Stimulated activated CD4-positive, alpha-beta T cell treated with anti-CD3 and anti-CD28 coated beads, Interleukin-12 subunit alpha, Interleukin-12 subunit beta, amount 100 ng/mL, for 24 hours (primary cell): ENCODE measurements around the gene YIPF6.
"Not testable (repeated sequence)": the region's sequence is repeated elsewhere in the genome, so short reads cannot be mapped to it uniquely, and the experiment has no call there.

Source experiments
- DNase-seq, 2 experiments: peaks; one replicate each; pipeline ENCODE4 v3.0.0-alpha.2; 2020; ENCODE audit warnings: low read depth in 2 of 2

The YIPF6 gene

GRCh38 chrX:68506649-68507048, 7.8 kb downstream of the YIPF6 start:
- DNase-seq: no peak

DNA sequence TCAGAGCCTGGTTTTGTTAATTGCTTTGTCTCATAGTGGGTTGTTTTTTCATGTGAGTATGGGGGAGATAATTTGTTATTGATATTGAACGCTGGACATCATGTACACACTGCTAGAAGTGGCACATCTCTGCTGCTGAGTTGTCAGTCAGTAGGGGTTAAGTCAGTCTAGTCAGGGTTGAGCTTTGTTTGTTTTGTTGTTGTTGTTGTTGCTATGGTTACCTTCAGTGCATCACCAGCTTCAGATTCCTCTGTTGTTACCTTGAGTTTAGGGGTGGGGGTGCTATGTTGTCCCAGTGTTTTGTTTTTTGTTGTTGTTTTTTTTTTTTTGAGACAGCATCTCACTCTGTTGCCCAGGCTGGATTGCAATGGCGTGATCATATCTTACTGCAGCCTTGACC, 9.9 kb downstream of the YIPF6 start:
- no peak for DNase-seq

- DNase-seq: no peak
These were observed 12.4 kb downstream of the YIPF6 start for GRCh38 chrX:68511255-68511654.

- not testable (repeated sequence) for DNase-seq
These were observed 25.8 kb downstream of the YIPF6 start for GRCh38 chrX:68524680-68525079.

- no peak for DNase-seq
These were observed 34.1 kb downstream of the YIPF6 start for GRCh38 chrX:68532831-68533533.

- DNase-seq: no peak
These were observed 34.8 kb downstream of the YIPF6 start for GRCh38 chrX:68533656-68534055.

DNA sequence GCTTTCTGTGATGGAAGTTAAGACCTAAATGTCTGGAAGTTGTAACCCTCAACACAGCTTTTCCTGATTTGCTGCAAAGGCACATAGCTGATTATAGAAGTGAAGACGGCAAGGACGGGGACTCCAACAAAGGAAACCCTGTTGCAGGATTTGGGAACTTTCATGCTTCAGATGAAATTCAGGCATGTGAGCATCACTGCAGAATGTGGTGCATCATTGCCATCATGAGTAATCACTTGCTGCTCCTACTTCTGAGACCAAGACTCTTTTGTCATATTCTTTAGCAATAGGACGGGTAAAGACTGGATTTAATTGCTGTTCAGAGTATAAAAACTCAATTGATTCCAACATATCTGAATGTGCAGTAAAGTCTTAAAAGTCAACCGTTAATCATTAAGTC, 35.8 kb downstream of the YIPF6 start:
- DNase-seq: no peak

GRCh38 chrX:68536429-68536828, 37.6 kb downstream of the YIPF6 start:
- no peak for DNase-seq

- DNase-seq: no peak
These were observed 38.0 kb downstream of the YIPF6 start for GRCh38 chrX:68536884-68537283.

GRCh38 chrX:68550193-68550592, 51.3 kb downstream of the YIPF6 start:
- no peak for DNase-seq

- no peak for DNase-seq
These were observed 57.2 kb downstream of the YIPF6 start for GRCh38 chrX:68556036-68556435.

DNA sequence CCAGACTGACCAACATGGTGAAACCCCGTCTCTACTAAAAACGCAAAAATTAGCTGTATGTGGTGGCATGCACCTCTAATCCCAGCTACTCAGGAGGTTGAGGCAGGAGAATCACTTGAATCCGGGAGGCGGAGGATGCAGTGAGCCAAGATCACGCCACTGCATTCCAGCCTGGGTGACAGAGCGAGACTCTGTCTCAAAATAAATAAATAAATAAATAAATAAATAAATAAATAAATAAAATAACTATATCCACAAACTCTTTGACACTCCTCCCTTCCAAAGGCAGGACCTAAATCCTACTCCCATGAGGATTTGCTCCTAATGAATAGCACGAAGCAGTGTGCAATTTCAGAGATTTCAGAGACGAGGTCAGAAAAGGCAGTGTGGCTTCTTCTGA, 58.3 kb downstream of the YIPF6 start:
- not testable (repeated sequence) for DNase-seq

GRCh38 chrX:68559905-68560304, 61.1 kb downstream of the YIPF6 start:
- not testable (repeated sequence) for DNase-seq

GRCh38 chrX:68568136-68568535, 69.3 kb downstream of the YIPF6 start:
- no peak for DNase-seq

GRCh38 chrX:68570598-68570997, 71.7 kb downstream of the YIPF6 start:
- no peak for DNase-seq

- no peak for DNase-seq
These were observed 72.4 kb downstream of the YIPF6 start for GRCh38 chrX:68571292-68571609.

GRCh38 chrX:68571610-68572311, 72.9 kb downstream of the YIPF6 start:
- no peak for DNase-seq

DNA sequence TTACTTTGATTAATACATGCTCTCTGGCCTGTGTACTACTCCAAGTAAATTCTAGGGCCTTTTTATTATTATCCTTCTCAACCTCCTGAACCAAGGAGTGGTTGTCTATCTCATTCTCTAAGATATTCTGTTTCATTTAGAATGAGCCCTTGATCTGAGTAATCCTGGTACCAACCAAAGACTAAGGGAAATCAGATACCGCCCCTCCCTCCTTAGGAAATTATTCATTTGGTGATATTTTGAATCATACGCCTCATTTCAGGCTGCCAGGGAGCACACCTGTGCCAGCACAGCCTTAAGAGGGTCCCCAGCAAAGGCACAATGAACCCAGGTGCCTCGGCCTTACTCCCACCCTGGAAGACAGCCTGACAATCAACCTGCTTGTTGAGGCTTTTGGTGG, 75.4 kb downstream of the YIPF6 start:
- no peak for DNase-seq

- DNase-seq: no peak
These were observed 81.0 kb downstream of the YIPF6 start for GRCh38 chrX:68579810-68580209.

GRCh38 chrX:68584221-68584620, 85.4 kb downstream of the YIPF6 start:
- DNase-seq: no peak
